HFF-Myc (cell line): ENCODE data around the gene STK39.
"Not testable (repeated sequence)": the region's sequence is repeated elsewhere in the genome, so short reads cannot be mapped to it uniquely, and the experiment has no call there.

ENCODE experiments used
- DNase-seq: peaks from one replicate; pipeline ENCODE4 v3.0.0-alpha.2; 2011; ENCODE audit warnings: low read depth; ENCODE audit errors: extremely low read depth
- H3K4me3 ChIP-seq: replicated peaks from 2 replicates; pipeline ENCODE4 v1.5.1; 2011; ENCODE audit warnings: low read depth, mild to moderate bottlenecking, control low read depth, low read length
- TF ChIP-seq, protein P1 (sequence below): IDR thresholded peaks from 2 replicates; pipeline ENCODE4 v1.5.1; 2012; ENCODE audit warnings: mild to moderate bottlenecking, low read depth, low read length, control low read depth; ENCODE audit errors: missing control alignments

Gene STK39

DNA sequence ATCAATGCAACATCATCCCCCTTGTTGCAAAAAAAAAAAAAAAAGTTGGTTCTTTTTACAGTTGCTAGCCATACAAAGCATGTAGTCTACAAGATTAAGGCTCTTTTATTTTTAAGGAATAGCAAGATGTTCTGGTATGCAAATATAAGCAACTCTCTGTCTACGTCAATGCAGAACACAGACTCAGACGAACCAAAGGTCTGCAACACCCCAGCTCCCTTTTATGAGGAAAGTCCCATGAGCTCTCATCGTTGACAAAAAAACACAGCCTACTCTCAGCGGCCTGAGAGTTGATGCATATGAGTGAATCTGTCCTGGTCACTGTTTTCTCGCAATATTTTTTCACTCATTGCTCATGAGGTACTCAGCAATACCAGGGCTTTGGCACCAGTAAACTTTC, 112.9 kb downstream of the STK39 start:
- no peak for DNase-seq
- TF ChIP-seq, protein P1, sequence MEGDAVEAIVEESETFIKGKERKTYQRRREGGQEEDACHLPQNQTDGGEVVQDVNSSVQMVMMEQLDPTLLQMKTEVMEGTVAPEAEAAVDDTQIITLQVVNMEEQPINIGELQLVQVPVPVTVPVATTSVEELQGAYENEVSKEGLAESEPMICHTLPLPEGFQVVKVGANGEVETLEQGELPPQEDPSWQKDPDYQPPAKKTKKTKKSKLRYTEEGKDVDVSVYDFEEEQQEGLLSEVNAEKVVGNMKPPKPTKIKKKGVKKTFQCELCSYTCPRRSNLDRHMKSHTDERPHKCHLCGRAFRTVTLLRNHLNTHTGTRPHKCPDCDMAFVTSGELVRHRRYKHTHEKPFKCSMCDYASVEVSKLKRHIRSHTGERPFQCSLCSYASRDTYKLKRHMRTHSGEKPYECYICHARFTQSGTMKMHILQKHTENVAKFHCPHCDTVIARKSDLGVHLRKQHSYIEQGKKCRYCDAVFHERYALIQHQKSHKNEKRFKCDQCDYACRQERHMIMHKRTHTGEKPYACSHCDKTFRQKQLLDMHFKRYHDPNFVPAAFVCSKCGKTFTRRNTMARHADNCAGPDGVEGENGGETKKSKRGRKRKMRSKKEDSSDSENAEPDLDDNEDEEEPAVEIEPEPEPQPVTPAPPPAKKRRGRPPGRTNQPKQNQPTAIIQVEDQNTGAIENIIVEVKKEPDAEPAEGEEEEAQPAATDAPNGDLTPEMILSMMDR: no peak
- H3K4me3 ChIP-seq: no peak overlapping the region

DNA sequence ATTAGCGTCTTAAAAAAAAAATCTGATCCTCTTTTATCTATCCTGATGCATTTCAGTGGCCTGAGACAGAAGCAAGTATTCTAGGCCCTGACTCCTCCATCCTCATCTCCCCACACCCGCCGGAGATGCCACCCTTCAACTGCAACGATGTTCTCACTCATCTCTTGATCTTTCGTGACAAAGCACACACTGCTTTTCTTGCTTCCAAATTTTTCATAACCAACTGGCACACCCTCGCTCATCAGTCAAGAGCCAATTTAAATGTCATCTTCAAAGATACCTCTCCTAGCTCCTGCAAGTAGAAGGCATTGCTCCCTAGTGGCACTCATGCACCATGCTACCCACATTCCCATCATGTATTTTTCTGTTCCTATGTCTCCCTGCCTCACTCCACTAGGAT, 115.0 kb downstream of the STK39 start:
- H3K4me3 ChIP-seq: no peak overlapping the region
- TF ChIP-seq, protein P1: no peak
- DNase-seq: no peak

DNA sequence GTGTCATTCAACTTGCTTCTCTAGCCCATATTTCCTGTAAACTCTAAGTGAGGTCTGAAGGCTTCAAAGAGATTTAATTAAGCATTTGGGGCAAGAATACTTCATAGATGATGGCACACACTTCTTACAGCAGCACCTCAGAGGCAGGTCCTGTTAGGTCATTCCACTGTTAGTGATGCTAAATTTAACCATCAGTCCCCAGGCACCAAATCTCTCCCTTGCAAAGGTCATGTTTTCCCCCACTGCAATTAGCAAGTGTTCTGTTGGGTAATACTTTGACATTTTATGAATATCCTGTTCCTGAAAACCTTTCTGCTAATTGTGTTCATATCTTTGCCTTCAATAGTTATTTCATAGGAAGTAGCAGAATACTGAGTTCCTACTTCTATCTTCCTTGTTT, 117.0 kb downstream of the STK39 start:
- DNase-seq: no peak
- TF ChIP-seq, protein P1: no peak
- H3K4me3 ChIP-seq: no peak overlapping the region

DNA sequence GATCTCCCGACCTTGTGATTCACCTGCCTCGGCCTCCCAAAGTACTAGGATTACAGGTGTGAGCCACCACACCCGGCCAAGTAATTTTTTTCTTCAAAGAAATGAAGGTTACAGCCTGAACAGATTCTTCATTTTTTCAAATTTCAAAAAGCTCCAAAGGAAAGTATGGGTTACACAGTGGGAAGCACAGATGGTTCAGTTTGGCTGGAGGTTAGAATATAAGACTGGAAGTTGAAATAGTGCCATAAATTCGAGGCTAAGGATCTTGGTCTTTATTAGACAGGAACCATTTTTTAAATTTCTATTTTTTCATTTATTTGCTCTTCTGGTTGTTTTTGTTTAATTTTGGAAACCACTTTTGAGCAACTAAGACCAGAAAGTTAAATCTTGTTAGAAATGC, 120.0 kb downstream of the STK39 start:
- TF ChIP-seq, protein P1: no peak
- no peak for DNase-seq
- no peak overlapping the region for H3K4me3 ChIP-seq

DNA sequence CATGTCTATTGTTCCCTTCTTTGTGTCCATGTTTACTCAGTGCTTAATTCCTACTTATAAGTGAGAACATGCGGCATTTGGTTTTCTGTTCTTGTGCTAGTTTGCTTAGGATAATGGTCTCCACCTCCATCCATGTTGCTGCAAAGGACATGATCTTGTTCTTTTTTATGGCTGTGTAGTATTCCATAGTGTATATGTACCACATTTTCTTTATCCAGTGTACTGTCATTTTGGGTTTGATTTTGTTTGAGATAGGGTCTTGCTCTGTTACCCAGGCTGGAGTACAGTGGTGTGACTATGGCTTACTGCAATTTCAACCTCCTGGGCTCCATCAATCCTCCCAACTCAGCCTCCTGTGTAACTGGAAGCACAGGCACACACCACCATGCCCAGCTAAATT, 125.2 kb downstream of the STK39 start:
- not testable (repeated sequence) for DNase-seq

DNA sequence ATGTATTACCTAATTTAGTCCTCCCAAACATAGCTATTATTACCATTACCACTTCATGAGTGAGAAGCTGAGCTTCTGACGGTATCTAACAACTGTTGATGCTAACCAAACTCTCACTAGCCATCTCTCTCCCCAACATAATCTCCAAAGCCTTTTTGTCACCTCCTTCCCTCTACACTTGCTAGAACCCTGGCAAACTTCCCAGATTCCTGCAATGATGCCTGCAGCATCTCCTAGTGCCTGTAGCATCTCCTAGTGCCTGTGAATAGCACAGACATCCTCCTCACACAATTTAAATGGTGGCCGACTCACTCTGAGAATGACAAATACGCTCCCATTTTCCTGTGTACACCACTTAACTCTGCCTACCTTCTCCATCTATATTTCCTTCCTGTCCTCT, 126.7 kb downstream of the STK39 start:
- TF ChIP-seq, protein P1: no peak
- DNase-seq: no peak
- no peak overlapping the region for H3K4me3 ChIP-seq

More for the DNA sequence above, 125.2 kb downstream of the STK39 start:
- H3K4me3 ChIP-seq: not testable (repeated sequence)

DNA sequence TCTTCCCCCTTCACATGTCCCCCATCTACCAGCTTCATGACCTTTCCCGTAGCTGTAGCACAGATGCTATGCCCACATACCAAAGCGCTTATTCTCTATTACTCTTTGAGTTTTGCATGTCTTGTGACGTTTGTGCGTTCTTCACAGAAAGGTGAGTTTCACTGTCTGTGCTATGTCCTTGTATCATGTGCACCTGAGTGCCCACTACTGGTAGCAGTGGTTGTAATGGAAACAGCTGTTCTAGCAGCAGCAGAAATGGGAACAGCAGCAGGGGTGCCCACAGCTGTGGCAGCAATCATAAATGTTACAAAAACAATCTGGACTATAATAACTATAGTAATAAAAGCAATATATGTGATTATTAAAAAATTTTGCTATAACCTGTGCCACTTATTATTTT, 127.1 kb downstream of the STK39 start:
- H3K4me3 ChIP-seq: no peak overlapping the region
- no peak for DNase-seq
- TF ChIP-seq, protein P1: no peak
